Endothelial cell (in vitro differentiated cells): Measurements from ENCODE around the gene UPB1. TPM values are rescaled to one million over a fixed set of nuclear protein-coding genes. Genes with fewer than 3 reads are reported as not detected.

Experiments used
- DNase-seq: peaks from one replicate; pipeline ENCODE4 v3.0.0; 2021; ENCODE audit warnings: low spot score
- H3K27ac Mint-ChIP-seq: one replicate; pipeline ENCODE4 v1.8.0; 2021; ENCODE audit warnings: mixed read lengths, inconsistent platforms; ENCODE audit not compliant: unreplicated experiment
- H3K27me3 Mint-ChIP-seq: one replicate; pipeline ENCODE4 v1.8.0; 2021; ENCODE audit warnings: mild to moderate bottlenecking, moderate library complexity, mixed read lengths, inconsistent platforms; ENCODE audit not compliant: unreplicated experiment
- H3K36me3 Mint-ChIP-seq: one replicate; pipeline ENCODE4 v1.8.0; 2021; ENCODE audit warnings: mild to moderate bottlenecking, low read depth, mixed read lengths, inconsistent platforms; ENCODE audit not compliant: unreplicated experiment
- H3K4me1 Mint-ChIP-seq: one replicate; pipeline ENCODE4 v1.8.0; 2021; ENCODE audit warnings: mild to moderate bottlenecking, mixed read lengths, inconsistent platforms; ENCODE audit not compliant: unreplicated experiment
- H3K4me3 Mint-ChIP-seq: one replicate; pipeline ENCODE4 v1.8.0; 2021; ENCODE audit warnings: mild to moderate bottlenecking, mixed read lengths, inconsistent platforms; ENCODE audit not compliant: unreplicated experiment
- H3K9me3 Mint-ChIP-seq: one replicate; pipeline ENCODE4 v1.8.0; 2021; ENCODE audit warnings: mixed read lengths, inconsistent platforms; ENCODE audit not compliant: unreplicated experiment
- total RNA-seq: library from RNA; stranded (reverse); fragmentation: NEBNext Ultra II Directional; extraction: Animal tissue kit (Norgen Biotek cat#: 25700); gene quantifications from one replicate; pipeline ENCODE4 v1.2.1, GENCODE V29; 2021; ENCODE audit not compliant: unreplicated experiment
- TF ChIP-seq, protein P1 (sequence below): fragments of 200-600 bp; sonication (generic); IDR thresholded peaks from one replicate; pipeline ENCODE4 v1.5.0; 2021; ENCODE audit warnings: antibody characterized with exemption; ENCODE audit not compliant: unreplicated experiment

Gene UPB1
- total RNA-seq, 1 donor from 2014 or later = 0.13 TPM

DNA sequence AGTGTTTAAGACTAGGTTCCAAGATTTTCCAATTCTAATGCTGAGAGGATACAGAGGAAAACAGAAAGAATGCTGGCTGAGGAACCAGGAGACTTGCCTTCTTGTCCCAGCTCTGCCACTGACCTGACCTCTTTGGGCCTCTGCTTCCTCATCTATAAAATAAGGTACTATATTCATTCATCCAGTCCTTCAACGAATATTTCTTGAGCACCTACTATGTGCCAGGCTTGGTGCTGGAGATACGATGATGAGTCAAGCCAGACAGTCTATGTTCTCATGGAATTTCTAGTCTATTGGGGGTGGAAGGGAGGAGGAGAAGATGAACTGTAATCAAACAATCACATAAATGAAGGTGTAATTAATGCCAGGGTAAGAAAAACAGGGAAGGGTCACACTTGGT lies 27.8 kb upstream of the UPB1 start:
- Mint-ChIP-seq H3K27ac (no peak overlapping the region), H3K27me3 (peaks cover 2% of the 10 kb centered on the region), H3K9me3 (no peaks in the 10 kb centered on the region), H3K36me3 (no peaks in the 10 kb centered on the region), H3K4me1 (peaks cover 14% of the 10 kb centered on the region), H3K4me3 (no peak overlapping the region)
- DNase-seq = no peak
- TF ChIP-seq, protein P1, sequence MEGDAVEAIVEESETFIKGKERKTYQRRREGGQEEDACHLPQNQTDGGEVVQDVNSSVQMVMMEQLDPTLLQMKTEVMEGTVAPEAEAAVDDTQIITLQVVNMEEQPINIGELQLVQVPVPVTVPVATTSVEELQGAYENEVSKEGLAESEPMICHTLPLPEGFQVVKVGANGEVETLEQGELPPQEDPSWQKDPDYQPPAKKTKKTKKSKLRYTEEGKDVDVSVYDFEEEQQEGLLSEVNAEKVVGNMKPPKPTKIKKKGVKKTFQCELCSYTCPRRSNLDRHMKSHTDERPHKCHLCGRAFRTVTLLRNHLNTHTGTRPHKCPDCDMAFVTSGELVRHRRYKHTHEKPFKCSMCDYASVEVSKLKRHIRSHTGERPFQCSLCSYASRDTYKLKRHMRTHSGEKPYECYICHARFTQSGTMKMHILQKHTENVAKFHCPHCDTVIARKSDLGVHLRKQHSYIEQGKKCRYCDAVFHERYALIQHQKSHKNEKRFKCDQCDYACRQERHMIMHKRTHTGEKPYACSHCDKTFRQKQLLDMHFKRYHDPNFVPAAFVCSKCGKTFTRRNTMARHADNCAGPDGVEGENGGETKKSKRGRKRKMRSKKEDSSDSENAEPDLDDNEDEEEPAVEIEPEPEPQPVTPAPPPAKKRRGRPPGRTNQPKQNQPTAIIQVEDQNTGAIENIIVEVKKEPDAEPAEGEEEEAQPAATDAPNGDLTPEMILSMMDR = no peak

DNA sequence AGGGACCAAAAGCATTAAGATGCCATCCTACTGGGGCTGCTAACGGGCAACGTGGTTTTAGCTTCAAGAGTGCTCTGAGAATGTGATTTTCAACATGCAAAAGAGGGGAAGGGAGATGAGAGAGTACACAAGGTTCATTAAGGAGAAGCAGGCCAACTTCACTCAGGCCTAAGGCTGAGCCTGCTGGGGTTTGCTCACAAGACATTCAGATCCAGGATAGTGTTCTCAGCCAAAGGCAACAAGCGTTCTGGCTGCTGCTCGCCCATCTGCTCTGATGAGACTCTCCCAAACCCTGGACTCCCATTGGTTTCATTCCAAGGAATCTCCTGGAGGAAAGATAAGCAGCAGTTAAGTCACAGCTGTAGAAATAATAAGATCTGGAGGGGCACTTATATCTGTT lies 23.6 kb upstream of the UPB1 start:
- Mint-ChIP-seq H3K9me3 (peaks cover 3% of the 10 kb centered on the region), H3K27ac (no peak overlapping the region), H3K36me3 (no peaks in the 10 kb centered on the region), H3K4me1 (peaks cover 10% of the 10 kb centered on the region), H3K27me3 (peaks cover 2% of the 10 kb centered on the region), H3K4me3 (no peak overlapping the region)
- TF ChIP-seq, protein P1 = no peak
- DNase-seq = no peak

DNA sequence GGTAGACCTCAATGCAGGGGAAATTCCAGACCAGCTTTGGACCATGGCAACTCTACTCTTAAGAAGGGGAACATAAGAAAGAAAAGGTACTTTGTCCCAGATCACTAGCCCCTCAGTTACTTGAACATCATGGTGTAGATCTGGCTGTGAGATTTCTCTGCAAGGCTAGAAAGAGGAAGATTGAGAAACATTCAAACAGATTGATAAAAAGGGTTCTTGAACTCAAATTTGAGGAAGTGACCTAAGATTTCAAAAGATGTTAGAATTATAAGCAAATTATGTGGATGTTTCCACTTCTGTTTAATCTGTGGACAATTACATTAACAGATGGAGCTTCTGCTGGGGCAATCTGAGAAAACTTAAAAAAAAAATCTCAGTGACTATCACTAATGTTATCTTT lies 21.8 kb upstream of the UPB1 start:
- Mint-ChIP-seq H3K27ac (no peak overlapping the region), H3K27me3 (peaks cover 2% of the 10 kb centered on the region)
- DNase-seq = no peak

DNA sequence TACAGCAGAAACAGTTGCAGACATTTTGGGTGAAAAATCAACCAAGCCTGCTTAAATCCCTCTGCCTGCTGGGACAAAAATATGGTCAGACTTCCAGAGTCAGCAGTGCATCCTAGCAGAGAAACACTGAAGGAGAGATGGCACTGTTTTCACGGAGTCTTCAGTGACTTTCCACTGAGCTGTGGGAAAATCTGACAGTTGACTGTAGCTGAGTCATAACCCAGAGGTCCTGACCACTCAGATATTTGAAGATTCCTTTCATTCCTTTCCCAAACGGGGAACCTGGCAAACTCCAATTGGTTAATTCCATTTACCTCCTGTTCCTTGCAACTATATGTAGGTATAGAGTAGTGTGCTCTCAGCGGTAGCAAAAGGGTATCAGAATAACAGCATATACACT lies 20.9 kb upstream of the UPB1 start:
- no peak for DNase-seq
- Mint-ChIP-seq H3K9me3 (peaks cover 3% of the 10 kb centered on the region), H3K36me3 (no peaks in the 10 kb centered on the region), H3K27me3 (peaks cover 2% of the 10 kb centered on the region), H3K27ac (no peak overlapping the region), H3K4me3 (no peak overlapping the region), H3K4me1 (no peaks in the 10 kb centered on the region)
- TF ChIP-seq, protein P1 = no peak

More for the DNA sequence above, 21.8 kb upstream of the UPB1 start:
- Mint-ChIP-seq H3K4me3 (no peak overlapping the region), H3K4me1 (no peaks in the 10 kb centered on the region), H3K36me3 (no peaks in the 10 kb centered on the region), H3K9me3 (peaks cover 3% of the 10 kb centered on the region)
- TF ChIP-seq, protein P1 = no peak

DNA sequence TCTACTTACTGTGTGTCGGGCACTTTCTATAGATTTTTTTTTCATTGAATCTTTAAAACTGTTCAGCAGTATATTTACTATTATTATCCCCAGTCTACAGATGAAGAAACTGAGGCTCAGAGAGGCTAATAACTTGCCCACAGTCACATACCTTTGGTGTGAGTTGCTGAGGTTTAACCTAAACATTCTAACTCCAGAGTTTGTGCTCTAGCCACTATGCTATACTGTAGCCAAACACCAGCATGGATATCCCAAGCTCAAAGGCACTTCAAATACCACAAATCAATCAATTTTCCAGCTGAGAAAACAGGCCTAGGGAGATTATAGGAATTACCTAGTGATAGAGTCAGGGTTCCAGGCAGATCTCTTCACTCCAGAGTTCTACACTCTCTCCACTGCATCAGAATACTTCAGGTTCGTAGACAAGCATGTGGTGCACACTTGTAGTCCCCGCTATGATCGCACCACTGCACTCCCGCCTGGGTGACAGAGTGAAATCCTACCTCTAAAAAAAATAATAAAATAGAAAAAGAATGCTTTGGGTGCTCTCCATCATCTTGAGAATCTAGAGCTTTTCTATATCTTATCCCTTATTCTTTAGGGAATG lies 20.4 kb upstream of the UPB1 start:
- Mint-ChIP-seq H3K9me3 (peaks cover 3% of the 10 kb centered on the region), H3K27ac (no peak overlapping the region), H3K4me1 (no peaks in the 10 kb centered on the region), H3K36me3 (no peaks in the 10 kb centered on the region), H3K4me3 (no peak overlapping the region), H3K27me3 (peaks cover 2% of the 10 kb centered on the region)
- TF ChIP-seq, protein P1 = no peak
- DNase-seq = no peak
